PC-9 (cell line): ENCODE results near the gene NCS1.

Source experiments
- CTCF ChIP-seq: fragments of 200-600 bp; sonication (generic); conservative IDR thresholded peaks from 2 replicates; pipeline ENCODE4 v1.6.1; 2017; ENCODE audit warnings: mixed run types, antibody characterized with exemption, mild to moderate bottlenecking, moderate library complexity
- EZH2 ChIP-seq: fragments of 200-600 bp; sonication (generic); IDR thresholded peaks from 2 replicates; pipeline ENCODE4 v1.8.0; 2017; ENCODE audit warnings: antibody characterized with exemption, low read depth

DNA sequence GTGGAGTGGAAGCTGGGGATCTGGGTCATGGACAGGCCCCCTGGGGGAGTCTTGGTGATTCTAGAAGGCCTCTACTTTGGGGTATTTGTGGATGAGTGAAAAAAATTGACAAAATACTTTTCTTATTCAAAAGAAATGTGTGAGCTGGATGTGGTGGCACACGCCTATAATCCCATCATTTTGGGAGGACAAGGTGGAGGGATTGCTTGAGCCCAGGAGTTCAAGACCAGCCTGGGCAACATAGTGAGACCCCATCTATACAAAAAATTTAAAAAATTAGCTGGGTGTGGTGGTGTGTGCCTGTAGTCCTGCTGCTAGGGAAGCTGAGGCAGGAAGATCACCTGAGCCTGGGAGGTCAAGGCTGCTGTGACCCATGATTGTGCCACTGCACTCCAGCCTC, 6.6 kb upstream of the NCS1 start:
- TF ChIP-seq CTCF (no peak), EZH2 (no peak)
